GM21576 (cell line): ENCODE measurements around the gene GATAD2B.
"Not testable (repeated sequence)": the region's sequence is repeated elsewhere in the genome, so short reads cannot be mapped to it uniquely, and the experiment has no call there.

ENCODE experiments used
- ATAC-seq: cut with Tn5 transposase; IDR thresholded peaks from one replicate; pipeline ENCODE4 v1.9.1; 2021; ENCODE audit warnings: mild to moderate bottlenecking, moderate library complexity; ENCODE audit not compliant: unreplicated experiment

The GATAD2B gene

DNA sequence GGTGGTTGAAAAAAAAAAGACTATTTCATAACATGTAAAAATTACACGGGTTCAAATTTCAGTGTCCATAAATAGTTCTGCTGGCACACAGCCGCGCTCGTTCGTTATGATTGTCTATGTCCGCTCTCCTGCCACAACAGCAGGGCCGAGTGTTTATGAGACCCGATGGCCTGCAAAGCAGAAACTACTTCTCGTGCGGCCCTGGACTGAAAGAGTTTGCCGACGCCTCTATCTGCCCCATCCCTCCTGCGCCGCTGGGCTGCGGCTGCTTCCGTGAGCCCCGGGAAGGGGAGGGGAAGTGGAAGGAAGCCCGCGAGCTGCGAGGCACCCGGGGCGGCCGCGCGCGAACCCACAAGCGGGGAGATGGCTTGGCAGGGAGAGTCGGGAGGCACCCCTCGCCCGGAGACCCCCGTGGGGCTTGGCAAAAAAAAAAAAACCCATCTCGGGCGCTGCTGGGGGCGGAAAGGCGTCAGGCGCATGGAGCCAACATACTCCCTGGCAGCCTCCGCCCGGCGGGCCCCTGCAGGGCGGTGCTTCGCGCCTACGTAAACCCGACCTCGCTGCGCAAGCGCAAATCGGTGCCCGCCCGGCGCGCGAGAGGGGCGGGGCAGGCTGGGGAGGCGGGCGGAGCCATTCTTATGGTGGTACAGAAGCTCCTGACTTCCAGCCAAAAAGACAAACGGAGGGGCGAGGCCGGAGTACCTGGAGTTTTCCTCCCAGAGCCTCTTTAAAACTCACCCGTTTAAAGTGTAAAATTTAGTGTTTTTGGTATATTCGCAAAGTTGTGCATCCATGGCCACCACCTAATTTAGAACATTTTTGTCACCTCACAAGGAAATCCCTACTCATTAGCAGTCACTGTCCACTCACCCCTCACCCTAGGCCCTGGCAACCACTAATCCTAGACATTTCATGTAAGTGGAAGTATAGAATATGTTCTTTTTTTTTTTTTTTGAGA is 139.3 kb downstream of the GATAD2B start:
- peak; percentile 81 for ATAC-seq

DNA sequence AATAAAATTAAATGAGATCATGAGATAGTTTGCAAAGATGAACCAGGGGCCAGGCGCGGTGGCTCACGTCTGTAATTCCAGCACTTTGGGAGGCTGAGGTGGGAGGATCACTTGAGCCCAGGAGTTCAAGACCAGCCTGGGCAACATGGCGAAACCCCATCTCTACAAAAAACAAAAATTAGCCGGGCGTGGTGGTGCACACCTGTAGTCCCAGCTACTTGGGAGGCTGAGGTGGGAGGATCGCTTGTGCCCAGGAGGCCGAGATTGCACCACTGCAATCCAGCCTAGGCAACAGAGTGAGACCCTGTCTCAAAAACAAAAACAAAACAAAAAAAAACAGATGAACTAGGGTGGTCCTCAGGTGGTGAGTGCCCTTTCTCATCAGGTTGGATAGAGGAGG is 140.1 kb downstream of the GATAD2B start:
- ATAC-seq, result not testable (repeated sequence)

- no peak for ATAC-seq
Measured at GRCh38 chr1:153780551-153780950, 142.2 kb downstream of the GATAD2B start.

- ATAC-seq, result no peak
Measured at GRCh38 chr1:153779781-153780541, 142.8 kb downstream of the GATAD2B start.

DNA sequence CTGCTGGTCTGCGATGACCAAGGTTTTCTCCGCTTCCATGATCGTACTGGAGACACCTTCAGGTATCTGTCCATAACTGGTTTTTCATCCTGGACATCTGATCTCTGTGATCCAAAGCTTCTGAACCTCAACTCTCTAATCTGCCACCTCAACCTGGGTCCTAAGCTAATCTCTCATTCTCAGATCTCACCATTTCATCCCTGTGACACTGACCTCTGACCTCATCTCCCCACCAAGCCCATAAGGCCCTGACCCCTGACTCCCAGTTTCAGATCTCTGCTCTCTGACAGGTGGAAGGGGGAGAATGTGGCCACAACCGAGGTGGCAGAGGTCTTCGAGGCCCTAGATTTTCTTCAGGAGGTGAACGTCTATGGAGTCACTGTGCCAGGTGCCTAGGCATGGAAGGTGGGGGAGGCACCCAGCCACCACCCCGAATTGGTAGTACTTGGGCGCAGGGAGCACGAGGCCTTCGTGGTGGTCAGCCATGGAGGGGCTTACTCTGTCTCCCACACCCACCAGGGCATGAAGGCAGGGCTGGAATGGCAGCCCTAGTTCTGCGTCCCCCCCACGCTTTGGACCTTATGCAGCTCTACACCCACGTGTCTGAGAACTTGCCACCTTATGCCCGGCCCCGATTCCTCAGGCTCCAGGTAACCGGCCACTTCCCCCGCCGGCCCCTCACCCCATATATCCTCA is 143.8 kb downstream of the GATAD2B start:
- no peak for ATAC-seq

DNA sequence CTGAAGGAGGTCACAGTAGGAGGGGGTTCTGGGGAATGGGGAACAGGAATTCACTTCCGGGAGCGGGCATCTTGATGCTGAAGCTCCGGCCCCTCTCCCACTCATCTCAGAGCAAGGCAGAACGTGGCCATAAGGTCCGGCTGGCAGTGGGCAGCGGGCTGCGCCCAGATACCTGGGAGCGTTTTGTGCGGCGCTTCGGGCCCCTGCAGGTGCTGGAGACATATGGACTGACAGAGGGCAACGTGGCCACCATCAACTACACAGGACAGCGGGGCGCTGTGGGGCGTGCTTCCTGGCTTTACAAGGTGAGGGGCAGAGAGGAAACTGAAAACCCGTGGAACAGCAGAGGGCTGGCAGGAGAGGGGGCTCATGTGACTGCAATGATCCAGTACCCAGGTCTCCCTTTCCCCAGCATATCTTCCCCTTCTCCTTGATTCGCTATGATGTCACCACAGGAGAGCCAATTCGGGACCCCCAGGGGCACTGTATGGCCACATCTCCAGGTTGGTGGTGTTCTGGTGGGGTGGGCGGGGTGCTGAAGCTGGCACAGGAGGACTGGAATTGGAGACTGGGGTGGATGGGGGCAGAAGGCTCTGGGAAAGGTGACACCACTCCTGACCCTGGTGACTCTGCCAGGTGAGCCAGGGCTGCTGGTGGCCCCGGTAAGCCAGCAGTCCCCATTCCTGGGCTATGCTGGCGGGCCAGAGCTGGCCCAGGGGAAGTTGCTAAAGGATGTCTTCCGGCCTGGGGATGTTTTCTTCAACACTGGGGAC is 144.5 kb downstream of the GATAD2B start:
- ATAC-seq, result no peak

GRCh38 chr1:153777648-153778047 is 145.1 kb downstream of the GATAD2B start:
- ATAC-seq, result no peak

- no peak for ATAC-seq
Measured at GRCh38 chr1:153776845-153777370, 145.9 kb downstream of the GATAD2B start.

DNA sequence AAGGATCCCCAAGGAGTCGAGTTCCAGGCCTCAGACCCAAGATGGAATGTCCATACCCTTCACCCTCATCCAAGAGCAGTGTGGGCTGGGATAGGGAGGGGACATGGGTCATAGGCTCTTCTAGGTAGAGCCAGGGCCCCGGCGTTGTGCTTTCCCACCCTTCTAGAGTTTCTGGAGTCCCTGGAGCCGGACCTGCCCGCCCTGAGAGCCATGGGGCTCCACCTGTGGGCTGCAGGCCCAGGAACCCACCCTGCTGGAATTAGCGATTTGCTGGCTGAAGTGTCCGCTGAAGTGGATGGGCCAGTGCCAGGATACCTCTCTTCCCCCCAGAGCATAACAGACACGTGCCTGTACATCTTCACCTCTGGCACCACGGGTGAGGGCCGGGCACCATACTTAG is 146.4 kb downstream of the GATAD2B start:
- ATAC-seq, result no peak

DNA sequence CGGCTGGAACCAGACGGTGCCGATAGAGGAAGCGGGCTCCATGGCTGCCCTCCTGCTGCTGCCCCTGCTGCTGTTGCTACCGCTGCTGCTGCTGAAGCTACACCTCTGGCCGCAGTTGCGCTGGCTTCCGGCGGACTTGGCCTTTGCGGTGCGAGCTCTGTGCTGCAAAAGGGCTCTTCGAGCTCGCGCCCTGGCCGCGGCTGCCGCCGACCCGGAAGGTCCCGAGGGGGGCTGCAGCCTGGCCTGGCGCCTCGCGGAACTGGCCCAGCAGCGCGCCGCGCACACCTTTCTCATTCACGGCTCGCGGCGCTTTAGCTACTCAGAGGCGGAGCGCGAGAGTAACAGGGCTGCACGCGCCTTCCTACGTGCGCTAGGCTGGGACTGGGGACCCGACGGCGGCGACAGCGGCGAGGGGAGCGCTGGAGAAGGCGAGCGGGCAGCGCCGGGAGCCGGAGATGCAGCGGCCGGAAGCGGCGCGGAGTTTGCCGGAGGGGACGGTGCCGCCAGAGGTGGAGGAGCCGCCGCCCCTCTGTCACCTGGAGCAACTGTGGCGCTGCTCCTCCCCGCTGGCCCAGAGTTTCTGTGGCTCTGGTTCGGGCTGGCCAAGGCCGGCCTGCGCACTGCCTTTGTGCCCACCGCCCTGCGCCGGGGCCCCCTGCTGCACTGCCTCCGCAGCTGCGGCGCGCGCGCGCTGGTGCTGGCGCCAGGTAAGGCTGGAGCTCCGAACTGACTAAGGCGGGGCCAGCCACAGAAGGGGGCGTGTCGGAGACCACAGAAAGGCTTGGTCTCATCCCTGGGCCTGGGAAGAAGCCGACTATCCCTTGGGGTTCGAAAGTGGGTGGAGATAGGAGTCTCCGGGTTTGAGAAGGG is 147.1 kb downstream of the GATAD2B start:
- no peak for ATAC-seq

DNA sequence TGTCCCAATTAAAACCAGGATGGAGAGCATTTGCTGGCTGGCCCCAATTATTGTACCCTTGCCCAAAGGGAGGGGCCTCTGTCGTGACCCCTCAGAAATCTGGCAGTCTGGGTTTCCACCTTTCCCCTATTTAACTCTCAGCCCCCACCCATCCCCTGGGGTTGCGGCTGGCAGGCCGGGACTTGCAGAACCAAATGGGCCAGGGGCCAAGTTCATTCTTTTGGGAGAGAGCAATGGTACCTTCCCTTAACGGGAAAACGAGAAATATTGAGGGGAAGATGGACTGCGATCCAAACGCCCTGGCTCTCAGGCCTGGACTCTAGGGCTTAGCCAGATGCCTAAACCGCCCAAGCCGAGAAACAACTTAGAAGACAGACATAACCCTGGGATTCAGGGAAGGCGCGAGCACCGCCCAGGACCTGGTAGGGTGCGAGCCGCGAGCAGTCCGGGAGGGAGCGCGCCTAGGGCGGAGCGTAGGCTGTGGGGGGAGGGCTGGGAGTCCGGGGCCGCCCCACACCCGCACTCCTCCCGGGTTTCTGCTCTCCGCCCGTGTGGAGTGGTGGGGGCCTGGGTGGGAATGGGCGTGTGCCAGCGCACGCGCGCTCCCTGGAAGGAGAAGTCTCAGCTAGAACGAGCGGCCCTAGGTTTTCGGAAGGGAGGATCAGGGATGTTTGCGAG is 147.9 kb downstream of the GATAD2B start, which contains the start of gene SLC27A3:
Gene SLC27A3 (plus strand): TSS at position 628 of the 678 bp plus-strand sequence. CDS start 91 bp downstream, outside the sequence.
- ATAC-seq, result no peak

GRCh38 chr1:153774026-153774595 is 148.7 kb downstream of the GATAD2B start:
- ATAC-seq, result no peak

GRCh38 chr1:153773096-153773921 is 149.5 kb downstream of the GATAD2B start:
- ATAC-seq, result no peak

DNA sequence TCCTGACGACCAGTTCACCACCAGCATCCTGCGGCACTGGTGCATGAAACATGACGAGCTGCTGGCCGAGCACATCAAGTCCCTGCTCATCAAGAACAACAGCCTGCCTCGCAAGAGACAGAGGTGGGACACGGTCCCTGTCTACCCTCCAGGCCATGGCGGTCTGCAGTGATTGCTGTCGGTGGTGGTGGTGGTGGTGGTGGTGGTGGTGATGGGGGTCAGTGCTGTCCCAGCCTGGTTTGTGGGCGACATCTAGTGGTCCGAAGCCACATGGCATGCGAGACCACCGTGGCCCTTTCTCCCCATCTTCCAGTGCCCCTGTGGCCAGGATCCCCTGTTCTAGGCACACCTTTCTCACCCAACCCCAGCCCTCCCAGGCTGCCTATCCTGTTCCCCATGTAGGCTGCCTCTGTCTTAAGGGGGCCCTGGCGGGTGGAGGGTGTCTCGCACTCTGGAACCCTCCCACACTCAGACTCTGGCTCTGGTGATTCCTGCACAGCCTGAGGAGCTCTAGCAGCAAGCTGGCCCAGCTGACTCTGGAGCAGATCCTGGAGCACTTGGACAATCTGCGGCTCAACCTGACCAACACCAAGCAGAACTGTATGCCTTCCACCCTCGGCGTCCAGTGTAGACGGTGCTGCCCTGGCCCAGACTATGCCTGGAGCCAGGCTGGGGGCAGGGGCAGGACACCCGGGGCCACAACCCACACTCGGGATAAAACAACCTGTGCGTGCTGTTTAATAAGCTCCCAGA is 150.8 kb downstream of the GATAD2B start:
- ATAC-seq, result no peak

- ATAC-seq, result no peak
Measured at GRCh38 chr1:153771261-153771660, 151.5 kb downstream of the GATAD2B start.

DNA sequence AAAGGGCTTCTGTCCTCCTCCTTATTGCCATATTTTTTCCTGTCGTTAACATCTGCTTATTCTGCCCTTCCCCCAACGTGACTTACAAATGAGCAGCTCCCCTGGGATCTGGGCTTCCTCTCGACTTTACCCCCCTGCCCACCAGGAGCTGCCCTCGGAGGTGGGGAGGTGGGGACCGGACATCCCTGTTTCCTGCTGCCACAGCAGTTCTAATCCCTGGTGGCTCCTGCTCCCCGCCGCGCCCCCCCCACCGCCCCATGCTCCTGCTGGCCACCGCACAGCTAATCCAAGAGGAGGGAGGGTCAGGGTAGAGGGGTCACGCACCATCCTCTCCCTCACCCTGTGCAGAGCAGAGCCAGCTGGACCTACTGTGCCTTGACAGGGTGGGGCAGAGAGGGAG is 152.0 kb downstream of the GATAD2B start:
- ATAC-seq, result no peak

- no peak for ATAC-seq
Measured at GRCh38 chr1:153769221-153769620, 153.6 kb downstream of the GATAD2B start.
